ENCODE results near the gene FOXR1.

The FOXR1 gene

DNA sequence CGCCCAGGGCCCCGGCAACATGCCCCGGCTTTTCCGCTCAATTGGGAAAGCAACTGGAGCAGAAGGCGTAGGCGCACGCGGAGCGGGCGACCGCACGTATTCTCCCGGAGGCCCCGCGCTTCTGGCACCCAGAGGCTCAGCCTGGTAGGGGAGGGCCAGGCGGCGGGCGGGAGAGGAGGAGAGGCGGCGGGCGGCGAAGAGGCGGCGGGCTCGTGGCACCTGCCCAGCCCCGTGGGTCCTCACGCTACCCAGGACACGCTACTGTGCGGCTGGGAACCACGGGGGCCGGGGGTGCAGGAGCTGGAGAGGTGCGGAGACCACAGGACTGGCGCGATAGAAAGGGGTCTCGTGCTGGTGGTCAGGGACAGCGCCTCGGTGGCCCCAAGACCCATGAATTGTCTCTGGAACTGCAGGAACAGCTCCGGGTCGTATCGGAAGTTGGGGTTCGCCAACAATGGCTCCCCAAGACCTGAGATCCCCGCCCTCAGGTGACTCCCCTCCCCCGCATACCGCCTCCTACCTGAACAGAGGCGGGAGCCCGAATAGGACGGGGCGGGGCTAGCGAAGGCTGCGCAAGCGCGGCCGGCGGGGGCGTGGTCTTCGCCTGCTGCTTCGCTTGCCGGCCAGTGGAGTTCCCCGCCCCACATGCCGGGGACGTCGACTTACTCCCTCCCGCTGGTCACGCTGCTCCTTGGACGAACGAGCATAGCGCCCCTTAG is 58.9 kb downstream of the FOXR1 start, which contains the start of gene SLC37A4 (continued):
- TF ChIP-seq ZNF792 (tag by site-specific recombination; IDR thresholded peaks at IDR 0.05) = no peak
- peak; percentile 61 for TF ChIP-seq SP7 (tag by site-specific recombination; IDR thresholded peaks at IDR 0.05)
- TF ChIP-seq GLIS1 (tag by site-specific recombination; IDR thresholded peaks at IDR 0.05) = 0 out of 2 replicates have a peak, but pooled peaks have one; percentile 35
- peak; percentile 43; the same call in 1 of the 2 replicates for TF ChIP-seq ZNF341 (tag by site-specific recombination; IDR thresholded peaks at IDR 0.05; ENCODE audit: low read depth)
- 0 out of 2 replicates have a peak, but pooled peaks have one; percentile 35 for TF ChIP-seq ZNF76 (tag by site-specific recombination; IDR thresholded peaks at IDR 0.05; ENCODE audit: borderline replicate concordance, low read depth)
- TF ChIP-seq, protein P1, sequence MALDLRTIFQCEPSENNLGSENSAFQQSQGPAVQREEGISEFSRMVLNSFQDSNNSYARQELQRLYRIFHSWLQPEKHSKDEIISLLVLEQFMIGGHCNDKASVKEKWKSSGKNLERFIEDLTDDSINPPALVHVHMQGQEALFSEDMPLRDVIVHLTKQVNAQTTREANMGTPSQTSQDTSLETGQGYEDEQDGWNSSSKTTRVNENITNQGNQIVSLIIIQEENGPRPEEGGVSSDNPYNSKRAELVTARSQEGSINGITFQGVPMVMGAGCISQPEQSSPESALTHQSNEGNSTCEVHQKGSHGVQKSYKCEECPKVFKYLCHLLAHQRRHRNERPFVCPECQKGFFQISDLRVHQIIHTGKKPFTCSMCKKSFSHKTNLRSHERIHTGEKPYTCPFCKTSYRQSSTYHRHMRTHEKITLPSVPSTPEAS (tag by site-specific recombination; IDR thresholded peaks at IDR 0.05) = no peak
- TF ChIP-seq, protein P2, sequence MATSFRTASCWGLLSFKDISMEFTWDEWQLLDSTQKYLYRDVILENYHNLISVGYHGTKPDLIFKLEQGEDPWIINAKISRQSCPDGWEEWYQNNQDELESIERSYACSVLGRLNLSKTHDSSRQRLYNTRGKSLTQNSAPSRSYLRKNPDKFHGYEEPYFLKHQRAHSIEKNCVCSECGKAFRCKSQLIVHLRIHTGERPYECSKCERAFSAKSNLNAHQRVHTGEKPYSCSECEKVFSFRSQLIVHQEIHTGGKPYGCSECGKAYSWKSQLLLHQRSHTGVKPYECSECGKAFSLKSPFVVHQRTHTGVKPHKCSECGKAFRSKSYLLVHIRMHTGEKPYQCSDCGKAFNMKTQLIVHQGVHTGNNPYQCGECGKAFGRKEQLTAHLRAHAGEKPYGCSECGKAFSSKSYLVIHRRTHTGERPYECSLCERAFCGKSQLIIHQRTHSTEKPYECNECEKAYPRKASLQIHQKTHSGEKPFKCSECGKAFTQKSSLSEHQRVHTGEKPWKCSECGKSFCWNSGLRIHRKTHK (tag by site-specific recombination; IDR thresholded peaks at IDR 0.05) = no peak
- no peak for TF ChIP-seq ZNF184 (tag by site-specific recombination; IDR thresholded peaks at IDR 0.05)
- no peak for TF ChIP-seq ZNF404 (tag by site-specific recombination; IDR thresholded peaks at IDR 0.05)
- TF ChIP-seq PRDM10 (tag by site-specific recombination; IDR thresholded peaks at IDR 0.05) = 0 out of 2 replicates have a peak, but pooled peaks have one; percentile 19
- TF ChIP-seq KLF8 (tag by site-specific recombination; IDR thresholded peaks at IDR 0.05) = peak; percentile 62; the same call in 1 of the 2 replicates
- TF ChIP-seq ZBTB21 (tag by site-specific recombination; IDR thresholded peaks at IDR 0.05) = 0 out of 2 replicates have a peak, but pooled peaks have one; percentile 13
- TF ChIP-seq ZNF423 (tag by site-specific recombination; IDR thresholded peaks at IDR 0.05) = 0 out of 2 replicates have a peak, but pooled peaks have one; percentile 65
- TF ChIP-seq ZNF629 (tag by site-specific recombination; IDR thresholded peaks at IDR 0.05) = 0 out of 2 replicates have a peak, but pooled peaks have one; percentile 10
- 0 out of 2 replicates have a peak, but pooled peaks have one; percentile 20 for TF ChIP-seq ZNF660 (tag by site-specific recombination; IDR thresholded peaks at IDR 0.05)
- TF ChIP-seq ZNF221 (tag by site-specific recombination; IDR thresholded peaks at IDR 0.05; ENCODE audit: borderline replicate concordance) = no peak
- no peak for TF ChIP-seq ZNF157 (tag by site-specific recombination; IDR thresholded peaks at IDR 0.05)
- no peak for TF ChIP-seq ZNF114 (tag by site-specific recombination; IDR thresholded peaks at IDR 0.05)
- TF ChIP-seq, protein P3, sequence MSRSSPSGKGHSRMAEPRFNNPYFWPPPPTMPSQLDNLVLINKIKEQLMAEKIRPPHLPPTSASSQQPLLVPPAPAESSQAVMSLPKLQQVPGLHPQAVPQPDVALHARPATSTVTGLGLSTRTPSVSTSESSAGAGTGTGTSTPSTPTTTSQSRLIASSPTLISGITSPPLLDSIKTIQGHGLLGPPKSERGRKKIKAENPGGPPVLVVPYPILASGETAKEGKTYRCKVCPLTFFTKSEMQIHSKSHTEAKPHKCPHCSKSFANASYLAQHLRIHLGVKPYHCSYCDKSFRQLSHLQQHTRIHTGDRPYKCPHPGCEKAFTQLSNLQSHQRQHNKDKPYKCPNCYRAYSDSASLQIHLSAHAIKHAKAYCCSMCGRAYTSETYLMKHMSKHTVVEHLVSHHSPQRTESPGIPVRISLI (tag by site-specific recombination; IDR thresholded peaks at IDR 0.05) = no peak
- TF ChIP-seq ZBTB10 (tag by site-specific recombination; IDR thresholded peaks at IDR 0.05) = peak; percentile 91
- peak; percentile 31; the same call in 1 of the 2 replicates for TF ChIP-seq ZNF2 (tag by site-specific recombination; IDR thresholded peaks at IDR 0.05)
- peak; percentile 88 for TF ChIP-seq ZEB2 (tag by site-specific recombination; IDR thresholded peaks at IDR 0.05)
- TF ChIP-seq OSR2 (tag by site-specific recombination; IDR thresholded peaks at IDR 0.05) = peak; percentile 66
- TF ChIP-seq KLF1 (tag by site-specific recombination; IDR thresholded peaks at IDR 0.05) = peak; percentile 23
- TF ChIP-seq ZBTB48 (tag by site-specific recombination; IDR thresholded peaks at IDR 0.05) = 0 out of 2 replicates have a peak, but pooled peaks have one; percentile 20
- TF ChIP-seq ZNF777 (tag by site-specific recombination; IDR thresholded peaks at IDR 0.05; ENCODE audit: borderline replicate concordance) = no peak; the same call in 1 of the 2 replicates
- TF ChIP-seq IKZF3 (tag by site-specific recombination; IDR thresholded peaks at IDR 0.05) = no peak
- no peak for TF ChIP-seq ZBTB7A (tag by site-specific recombination; IDR thresholded peaks at IDR 0.05; ENCODE audit: low read depth)

Data from HEK293 (cell line).